GM21723 (cell line): ENCODE results near the gene SEH1L.
"Not testable (repeated sequence)": the region's sequence is repeated elsewhere in the genome, so short reads cannot be mapped to it uniquely, and the experiment has no call there.

Experiments
- ATAC-seq: cut with Tn5 transposase; IDR thresholded peaks from one replicate; pipeline ENCODE4 v1.9.1; 2021; ENCODE audit warnings: mild to moderate bottlenecking, moderate library complexity; ENCODE audit not compliant: unreplicated experiment

The SEH1L gene

GRCh38 chr18:12995424-12995823 lies 47.6 kb downstream of the SEH1L start:
- no peak for ATAC-seq

DNA sequence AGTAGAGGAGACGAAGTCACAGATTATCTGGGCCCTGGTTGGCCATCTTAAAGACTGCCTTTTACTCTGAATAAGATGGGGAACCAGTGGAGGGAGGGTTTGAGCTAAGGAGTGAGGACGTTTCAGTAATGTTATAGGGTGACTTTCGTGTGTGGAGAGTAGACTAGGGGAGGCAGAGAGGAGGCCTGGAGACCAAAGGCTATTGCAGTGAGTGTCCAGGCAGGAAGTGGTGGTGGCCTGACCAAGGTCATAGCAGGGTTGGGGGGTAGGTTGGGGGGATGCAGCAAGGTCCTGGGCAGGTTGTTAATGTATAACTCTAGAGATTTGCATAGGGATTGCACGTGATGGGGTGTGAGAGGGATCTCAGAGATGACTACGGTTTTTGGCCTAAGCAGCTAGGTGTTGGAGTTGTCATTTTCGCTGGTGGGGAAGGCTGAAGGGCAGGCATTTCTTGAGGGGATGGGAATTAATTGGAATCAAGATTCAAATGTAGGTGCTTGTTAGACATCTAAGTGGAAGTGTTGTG lies 48.2 kb downstream of the SEH1L start:
- ATAC-seq, result no peak

GRCh38 chr18:12996661-12997292 lies 49.0 kb downstream of the SEH1L start:
- no peak for ATAC-seq

GRCh38 chr18:12997330-12997729 lies 49.5 kb downstream of the SEH1L start:
- ATAC-seq, result not testable (repeated sequence)

DNA sequence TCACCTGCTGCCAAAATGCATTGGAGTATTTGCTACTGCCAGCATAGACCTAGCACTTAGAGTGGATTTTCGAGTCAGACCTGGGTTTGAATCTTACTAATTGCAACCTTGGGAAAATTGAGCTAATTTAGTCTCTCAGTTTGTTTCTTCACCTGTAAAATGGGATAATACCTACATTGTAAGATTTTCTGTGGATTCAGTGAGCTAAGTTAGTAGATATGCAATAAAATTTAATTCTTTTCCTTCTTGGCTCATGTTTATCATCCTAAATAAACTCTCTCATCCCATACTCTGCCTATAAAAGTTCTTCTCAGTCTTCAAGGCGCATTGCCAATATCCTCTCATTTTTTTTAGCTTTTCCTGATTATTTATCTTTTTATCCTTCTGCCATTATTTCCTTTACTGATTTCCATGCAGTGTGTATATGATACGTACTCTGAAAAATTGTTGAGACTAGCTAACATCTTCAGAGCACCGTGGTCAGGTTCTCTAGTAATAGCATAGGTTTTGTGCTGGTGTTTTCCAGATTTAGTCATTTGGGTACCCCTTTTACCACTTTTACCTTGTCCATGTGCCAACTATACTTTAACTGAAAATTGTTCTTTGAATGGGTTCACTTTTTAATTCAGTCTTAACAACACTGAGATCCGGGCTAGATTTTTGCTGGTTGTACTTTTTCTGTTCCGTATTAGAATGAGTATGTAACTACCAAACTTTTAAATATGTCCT lies 50.7 kb downstream of the SEH1L start:
- peak; percentile 44 for ATAC-seq

GRCh38 chr18:13003466-13003896 lies 55.7 kb downstream of the SEH1L start:
- no peak for ATAC-seq

GRCh38 chr18:13004396-13004795 lies 56.6 kb downstream of the SEH1L start:
- ATAC-seq, result no peak

DNA sequence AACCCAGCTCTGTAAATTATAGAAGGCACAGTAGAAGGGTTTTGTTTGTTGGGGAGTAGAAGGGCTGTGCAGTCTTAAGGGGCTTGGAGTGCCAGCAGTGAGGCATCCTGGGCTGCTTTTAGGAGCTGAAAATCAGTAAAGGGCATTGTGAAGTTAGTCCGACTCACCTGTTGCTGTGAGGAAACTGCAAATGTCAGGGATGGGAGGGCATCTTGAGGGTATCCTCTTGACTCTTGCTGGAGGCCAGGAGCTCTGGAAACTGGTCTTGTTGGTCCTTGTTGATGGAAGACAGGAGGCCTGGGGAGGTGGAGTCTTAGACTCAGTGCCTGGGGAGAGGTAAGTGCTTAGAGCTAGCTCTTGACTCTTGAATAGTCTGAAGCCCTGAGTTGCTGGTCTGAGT lies 57.5 kb downstream of the SEH1L start:
- no peak for ATAC-seq

- no peak for ATAC-seq
Measured at GRCh38 chr18:13006531-13007247, 58.9 kb downstream of the SEH1L start.

GRCh38 chr18:13007248-13007560 lies 59.4 kb downstream of the SEH1L start:
- no peak for ATAC-seq

- ATAC-seq, result no peak
Measured at GRCh38 chr18:13011719-13012118, 63.9 kb downstream of the SEH1L start.

DNA sequence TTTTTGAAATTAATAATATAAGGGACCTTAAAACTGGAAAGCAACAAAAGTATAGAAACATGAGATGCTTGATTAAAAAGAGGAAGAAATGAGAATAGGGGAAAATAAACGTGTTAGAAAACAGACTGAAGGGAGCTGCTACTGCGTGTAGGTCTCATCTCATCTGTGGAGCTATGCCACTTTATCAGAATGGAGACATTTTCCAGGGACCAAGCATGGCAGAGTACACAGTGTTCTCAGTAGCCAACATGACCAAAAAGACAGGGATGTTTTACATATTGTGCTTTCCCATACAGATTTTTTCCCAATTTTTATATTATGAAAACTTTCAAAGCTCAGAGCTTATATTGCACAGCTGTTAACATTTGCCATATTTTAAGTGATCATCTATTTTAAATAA lies 66.4 kb downstream of the SEH1L start:
- ATAC-seq, result no peak

DNA sequence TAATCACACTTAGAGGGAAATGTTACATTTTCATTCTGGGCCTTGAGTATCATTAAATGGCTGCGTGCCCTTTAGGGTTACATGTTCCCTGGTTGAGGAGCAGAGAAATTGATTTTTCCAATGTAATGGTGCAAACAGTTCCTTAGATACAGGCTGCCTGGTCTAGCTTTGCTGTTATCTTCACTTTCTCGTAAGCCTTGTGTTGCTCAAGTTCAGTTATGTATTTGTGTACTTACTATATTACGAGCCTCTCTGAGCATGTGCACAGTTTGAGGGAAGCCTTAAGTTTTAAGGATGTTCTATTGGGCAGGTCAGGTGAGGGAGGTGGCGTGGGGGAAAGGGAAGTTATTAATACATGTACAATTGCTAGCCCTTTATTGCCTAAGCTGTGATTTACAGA lies 67.0 kb downstream of the SEH1L start:
- no peak for ATAC-seq

DNA sequence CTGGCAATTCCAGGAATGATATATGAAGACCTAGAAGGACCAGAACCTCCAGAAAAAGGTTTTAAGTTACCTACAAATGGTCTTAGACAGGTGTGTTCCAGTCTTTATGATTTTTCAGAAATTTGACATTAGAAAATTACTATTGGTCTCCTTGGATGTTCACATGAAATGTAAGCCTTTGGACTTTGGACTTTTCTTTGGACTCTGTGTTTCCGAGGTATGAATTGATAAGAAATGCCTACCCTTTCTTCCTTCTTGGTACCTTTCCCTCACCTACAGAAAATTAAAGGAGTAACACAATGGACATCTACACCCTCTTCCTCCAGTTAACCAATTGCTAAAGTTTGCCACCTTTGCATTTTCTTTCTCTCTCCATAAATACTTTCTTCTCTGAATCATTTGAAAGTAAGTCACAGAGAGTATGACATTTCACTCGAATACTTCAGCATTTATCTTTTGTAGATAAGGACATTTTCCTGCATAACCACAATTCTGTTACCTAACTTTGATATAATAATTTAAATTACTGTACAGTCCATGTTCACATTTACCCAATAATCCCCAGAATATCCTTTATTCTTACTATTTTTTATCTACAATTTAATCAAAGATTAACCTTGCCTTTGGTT lies 69.5 kb downstream of the SEH1L start:
- no peak for ATAC-seq

- no peak for ATAC-seq
Measured at GRCh38 chr18:13018374-13018773, 70.6 kb downstream of the SEH1L start.

GRCh38 chr18:13019301-13019700 lies 71.5 kb downstream of the SEH1L start:
- peak; percentile 60 for ATAC-seq

DNA sequence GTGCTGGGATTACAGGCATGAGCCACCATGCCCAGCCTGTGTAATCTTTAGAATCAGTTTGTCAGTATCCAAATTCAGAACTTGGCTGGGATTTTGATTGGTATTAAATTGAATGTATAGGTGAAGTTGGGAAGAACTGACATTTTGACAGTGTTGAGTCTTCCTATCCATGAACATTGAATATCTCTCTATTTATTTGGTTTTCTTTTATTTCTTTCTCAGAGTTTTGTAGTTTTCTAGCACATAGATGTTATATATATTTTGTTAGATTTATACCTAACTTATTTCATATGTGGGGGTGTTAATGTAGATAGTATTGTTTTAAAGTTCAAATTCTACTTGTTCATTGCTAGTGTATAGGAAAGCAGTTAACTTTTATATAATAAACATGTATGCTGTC lies 74.8 kb downstream of the SEH1L start:
- no peak for ATAC-seq

GRCh38 chr18:13025233-13025632 lies 77.4 kb downstream of the SEH1L start:
- no peak for ATAC-seq

- no peak for ATAC-seq
Measured at GRCh38 chr18:13026583-13027270, 78.9 kb downstream of the SEH1L start.

DNA sequence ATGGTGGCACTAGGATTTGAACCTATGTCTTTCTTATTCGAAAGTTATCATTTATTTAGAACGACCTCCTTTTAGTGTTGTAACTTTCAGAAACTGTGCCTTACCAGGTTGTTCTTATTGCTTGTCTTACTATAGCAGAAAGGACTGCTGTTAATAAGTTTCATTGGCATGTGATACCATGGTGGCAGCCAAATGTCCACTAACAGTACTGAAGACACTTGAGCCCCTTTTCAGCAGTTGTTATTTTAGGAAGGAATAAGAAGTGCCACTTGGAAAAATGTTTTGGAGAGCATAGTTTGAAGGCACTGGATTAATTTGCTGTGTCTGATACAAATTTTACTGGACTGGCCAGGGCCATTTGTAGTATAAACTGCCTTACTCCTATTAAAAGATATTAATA lies 81.1 kb downstream of the SEH1L start:
- ATAC-seq, result no peak

GRCh38 chr18:13032173-13032572 lies 84.4 kb downstream of the SEH1L start:
- no peak for ATAC-seq
